PC-3 (cell line): ENCODE measurements around the gene GSG1L. TPM values are rescaled to one million over a fixed set of nuclear protein-coding genes. Genes with fewer than 3 reads are reported as not detected.

ENCODE experiments used
- ATAC-seq: fragments of 200-7000 bp; cut with Tn5 transposase; 2 replicates; pipeline ENCODE4 v1.9.1; 2020; ENCODE audit warnings: mild to moderate bottlenecking, moderate library complexity
- BruUV-seq: library from RNA; stranded (reverse); fragments of 400-500 nt; replicated peaks from 2 replicates; lab custom pipeline; 2021; lab: Mats Ljungman, UMichigan
- CTCF ChIA-PET: fragments of 300-600 bp; sonication (Branson Sonifier 250); formaldehyde crosslinking; loops from one replicate; lab custom pipeline; 2022; ENCODE audit warnings: antibody characterized with exemption; lab: Charles Lee
- POLR2A ChIA-PET: fragments of 300-600 bp; sonication (Branson Sonifier 250); formaldehyde crosslinking; loops from one replicate; lab custom pipeline; 2022; ENCODE audit warnings: antibody characterized with exemption; ENCODE audit not compliant: unreplicated experiment; lab: Charles Lee
- DNase-seq: peaks from one replicate; pipeline ENCODE4 v3.0.0-alpha.2; 2015
- H2AFZ ChIP-seq: fragments of 300-600 bp; sonication (generic); 2 replicates; pipeline ENCODE4 v1.6.0; 2016; ENCODE audit warnings: antibody characterized with exemption, low read length
- H3F3A ChIP-seq: fragments of 300-600 bp; sonication (generic); one replicate; pipeline ENCODE4 v1.6.0; 2017; ENCODE audit warnings: antibody characterized with exemption, low read length, control low read depth, mild to moderate bottlenecking; ENCODE audit not compliant: unreplicated experiment
- H3K27ac ChIP-seq: fragments of 300-600 bp; sonication (generic); 2 replicates; pipeline ENCODE4 v1.5.1; 2016; ENCODE audit warnings: mild to moderate bottlenecking, low read length
- H3K27me3 ChIP-seq: fragments of 300-600 bp; sonication (generic); 2 replicates; pipeline ENCODE4 v1.6.1; 2016; ENCODE audit warnings: low read length, mixed read lengths
- H3K36me3 ChIP-seq: fragments of 300-600 bp; sonication (generic); 2 replicates; pipeline ENCODE4 v1.6.1; 2016; ENCODE audit warnings: low read depth, mixed run types, low read length, mixed read lengths
- H3K4me1 ChIP-seq: fragments of 300-600 bp; sonication (generic); 2 replicates; pipeline ENCODE4 v1.5.1; 2016; ENCODE audit warnings: low read length; ENCODE audit not compliant: insufficient read depth
- H3K4me2 ChIP-seq: fragments of 300-600 bp; sonication (generic); 2 replicates; pipeline ENCODE4 v1.6.0; 2016; ENCODE audit warnings: low read length
- H3K4me3 ChIP-seq: fragments of 300-600 bp; sonication (generic); 2 replicates; pipeline ENCODE4 v1.5.1; 2016; ENCODE audit warnings: mild to moderate bottlenecking, low read length, mixed read lengths
- H3K79me2 ChIP-seq: fragments of 300-600 bp; sonication (generic); 2 replicates; pipeline ENCODE4 v1.6.1; 2017; ENCODE audit warnings: low read length, mixed read lengths
- H3K9ac ChIP-seq: fragments of 300-600 bp; sonication (generic); 2 replicates; pipeline ENCODE4 v1.6.0; 2016; ENCODE audit warnings: mild to moderate bottlenecking, low read length
- H3K9me2 ChIP-seq: fragments of 300-600 bp; sonication (generic); replicated peaks from 2 replicates; pipeline ENCODE4 v1.6.1; 2016; ENCODE audit warnings: mixed run types, low read length, mixed read lengths
- H3K9me3 ChIP-seq: fragments of 300-600 bp; sonication (generic); 2 replicates; pipeline ENCODE4 v1.6.1; 2016; ENCODE audit warnings: low read length, mixed read lengths
- H4K20me1 ChIP-seq: fragments of 300-600 bp; sonication (generic); 2 replicates; pipeline ENCODE4 v1.6.1; 2016; ENCODE audit warnings: low read length, mixed read lengths
- EZH2 ChIP-seq: fragments of 300-600 bp; sonication (generic); IDR thresholded peaks from one replicate; pipeline ENCODE4 v1.6.1; 2017; ENCODE audit warnings: antibody characterized with exemption, mild to moderate bottlenecking, low read length; ENCODE audit not compliant: unreplicated experiment
- EZH2phosphoT487 ChIP-seq: fragments of 300-600 bp; sonication (generic); IDR thresholded peaks from 2 replicates; pipeline ENCODE4 v1.6.1; 2018; ENCODE audit warnings: mild to moderate bottlenecking, antibody characterized with exemption, low read length, borderline replicate concordance
- intact Hi-C: fragments of 100-400 bp; cut with micrococcal nuclease; formaldehyde crosslinking; loops from 2 replicates; pipeline ENCODE4 v1.9.0; 2023
- total RNA-seq: library from RNA; depleted of rRNA; stranded (reverse); fragments of >200 nt; gene quantifications from 2 replicates; pipeline ENCODE4 v1.2.3, GENCODE V29; 2014
- TF ChIP-seq, protein P1 (sequence below): fragments of 300-600 bp; sonication (generic); conservative IDR thresholded peaks from 2 replicates; pipeline ENCODE4 v1.5.1; 2017; ENCODE audit warnings: antibody characterized with exemption, low read depth, mild to moderate bottlenecking, low read length

The GSG1L gene
- total RNA-seq, 1 experiment from 2014 or later, result not detected

DNA sequence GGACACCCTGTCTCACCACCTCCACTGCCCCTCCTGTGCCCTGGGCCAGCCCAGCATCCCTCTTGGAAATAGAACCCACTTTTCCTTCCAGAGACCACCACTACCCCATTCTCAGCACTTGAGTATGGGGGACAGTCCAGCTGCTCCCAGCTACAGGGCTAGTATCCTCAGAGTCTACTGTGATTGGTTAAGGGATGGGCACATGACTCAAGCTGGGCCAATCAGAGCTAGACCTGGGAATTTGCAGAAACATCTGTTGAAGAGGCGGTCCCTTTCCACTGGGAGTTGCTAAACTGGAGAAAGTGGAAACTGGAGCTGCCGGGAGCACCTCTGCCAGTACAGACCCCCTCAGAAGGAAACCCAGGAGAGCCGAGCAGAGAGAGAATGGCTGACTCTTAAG, 156.6 kb downstream of the GSG1L start:
- no peak overlapping the region for H3K27ac ChIP-seq
- peaks cover 19% of the 10 kb centered on the region for H3K27me3 ChIP-seq
- no peaks in the 10 kb centered on the region for H3K79me2 ChIP-seq
- no peaks in the 10 kb centered on the region for H3K4me1 ChIP-seq
- DNase-seq, result no peak
- no peak for ATAC-seq
- no peak overlapping the region for H2AFZ ChIP-seq
- no peak overlapping the region for H3K9ac ChIP-seq
- no peaks in the 10 kb centered on the region for H3K9me2 ChIP-seq
- no peaks in the 10 kb centered on the region for H3K9me3 ChIP-seq
- no peak overlapping the region for H3K4me2 ChIP-seq
- no peaks in the 10 kb centered on the region for H3F3A ChIP-seq
- ChIA-PET POLR2A (no interaction called here), CTCF (no interaction called here)
- H4K20me1 ChIP-seq, result no peaks in the 10 kb centered on the region
- intact Hi-C loops, result no loop called here
- no TSS peak for BruUV-seq
- H3K4me3 ChIP-seq, result no peak overlapping the region
- H3K36me3 ChIP-seq, result no peaks in the 10 kb centered on the region
- TF ChIP-seq, protein P1, sequence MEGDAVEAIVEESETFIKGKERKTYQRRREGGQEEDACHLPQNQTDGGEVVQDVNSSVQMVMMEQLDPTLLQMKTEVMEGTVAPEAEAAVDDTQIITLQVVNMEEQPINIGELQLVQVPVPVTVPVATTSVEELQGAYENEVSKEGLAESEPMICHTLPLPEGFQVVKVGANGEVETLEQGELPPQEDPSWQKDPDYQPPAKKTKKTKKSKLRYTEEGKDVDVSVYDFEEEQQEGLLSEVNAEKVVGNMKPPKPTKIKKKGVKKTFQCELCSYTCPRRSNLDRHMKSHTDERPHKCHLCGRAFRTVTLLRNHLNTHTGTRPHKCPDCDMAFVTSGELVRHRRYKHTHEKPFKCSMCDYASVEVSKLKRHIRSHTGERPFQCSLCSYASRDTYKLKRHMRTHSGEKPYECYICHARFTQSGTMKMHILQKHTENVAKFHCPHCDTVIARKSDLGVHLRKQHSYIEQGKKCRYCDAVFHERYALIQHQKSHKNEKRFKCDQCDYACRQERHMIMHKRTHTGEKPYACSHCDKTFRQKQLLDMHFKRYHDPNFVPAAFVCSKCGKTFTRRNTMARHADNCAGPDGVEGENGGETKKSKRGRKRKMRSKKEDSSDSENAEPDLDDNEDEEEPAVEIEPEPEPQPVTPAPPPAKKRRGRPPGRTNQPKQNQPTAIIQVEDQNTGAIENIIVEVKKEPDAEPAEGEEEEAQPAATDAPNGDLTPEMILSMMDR, result no peak
- no peak for TF ChIP-seq EZH2
- TF ChIP-seq EZH2phosphoT487, result no peak

DNA sequence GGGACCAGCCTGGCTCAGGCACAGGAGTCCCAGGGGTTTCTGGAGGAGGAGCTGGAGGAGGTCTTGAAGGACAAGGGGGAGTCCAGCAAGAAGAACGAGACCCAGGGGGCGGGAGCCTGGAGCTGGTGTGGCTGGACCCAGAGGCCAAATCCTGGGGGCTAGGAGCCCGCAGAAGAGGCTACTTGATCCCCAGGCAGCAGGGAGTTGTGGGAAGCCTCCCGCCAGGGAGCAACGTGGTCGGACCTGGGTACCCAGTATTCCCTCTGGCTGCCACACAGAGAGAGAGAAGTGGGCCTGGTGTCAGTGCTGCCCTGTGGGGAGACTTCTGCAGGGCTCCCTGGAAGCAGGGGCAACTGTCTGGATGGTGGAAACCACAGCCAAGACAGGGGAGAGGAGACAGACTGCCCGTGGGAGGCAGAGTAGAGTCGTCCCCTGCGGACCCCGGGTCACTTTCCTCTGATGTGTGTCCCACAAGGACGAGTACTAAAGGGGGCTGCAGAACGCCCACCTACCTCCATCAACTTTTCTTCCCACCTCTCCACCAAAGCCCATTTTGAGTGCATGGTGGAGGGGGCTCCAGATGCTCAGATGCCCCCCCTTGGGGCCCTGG, 160.4 kb downstream of the GSG1L start:
- DNase-seq (no peak), ATAC-seq (no peak)
- H3K4me2 ChIP-seq, result no peak overlapping the region
- no peak overlapping the region for H3K27ac ChIP-seq
- no peaks in the 10 kb centered on the region for H3K4me1 ChIP-seq
- POLR2A ChIA-PET, result no interaction called here
- no peaks in the 10 kb centered on the region for H3K9me3 ChIP-seq
- BruUV-seq, result no TSS peak
- no peaks in the 10 kb centered on the region for H3F3A ChIP-seq
- no peaks in the 10 kb centered on the region for H4K20me1 ChIP-seq
- intact Hi-C loops, result no loop called here
- no peak overlapping the region for H3K9ac ChIP-seq
- TF ChIP-seq EZH2phosphoT487, result no peak
- H3K36me3 ChIP-seq, result no peaks in the 10 kb centered on the region
- peaks cover 27% of the 10 kb centered on the region for H3K27me3 ChIP-seq
- no peak overlapping the region for H3K4me3 ChIP-seq
- no peak overlapping the region for H2AFZ ChIP-seq
- no peaks in the 10 kb centered on the region for H3K9me2 ChIP-seq
- CTCF ChIA-PET, result no interaction called here
- H3K79me2 ChIP-seq, result no peaks in the 10 kb centered on the region

DNA sequence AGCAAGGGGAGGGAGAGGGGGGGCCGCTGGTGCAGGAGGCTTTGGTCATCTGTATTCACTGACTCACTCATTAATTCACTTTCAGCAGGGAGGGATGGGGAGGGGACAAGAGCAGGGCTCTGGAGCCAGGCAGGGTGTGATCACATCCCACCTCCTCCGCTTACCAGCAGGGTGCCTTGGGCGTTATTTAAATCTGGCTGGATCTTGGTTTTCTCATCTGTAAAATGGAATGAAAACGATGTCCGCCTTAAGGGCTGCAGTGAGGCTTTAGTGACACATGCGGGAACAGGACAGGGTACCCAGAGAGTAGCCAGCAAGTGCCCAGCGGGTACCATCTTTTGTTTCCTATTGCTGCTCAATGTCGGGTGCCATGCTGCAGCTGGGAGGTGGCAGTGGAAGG, 161.0 kb downstream of the GSG1L start:
- ChIA-PET CTCF (no interaction called here), POLR2A (no interaction called here)
- no peaks in the 10 kb centered on the region for H3F3A ChIP-seq
- ATAC-seq (no peak), DNase-seq (no peak)
- peaks cover 27% of the 10 kb centered on the region for H3K27me3 ChIP-seq
- intact Hi-C loops, result no loop called here
- H3K4me2 ChIP-seq, result no peak overlapping the region
- no peaks in the 10 kb centered on the region for H3K79me2 ChIP-seq
- no TSS peak for BruUV-seq
- H3K9me2 ChIP-seq, result no peaks in the 10 kb centered on the region
- H3K27ac ChIP-seq, result no peak overlapping the region
- no peak overlapping the region for H3K4me3 ChIP-seq
- H2AFZ ChIP-seq, result no peak overlapping the region
- H3K9me3 ChIP-seq, result no peaks in the 10 kb centered on the region
- H4K20me1 ChIP-seq, result no peaks in the 10 kb centered on the region
- H3K36me3 ChIP-seq, result no peaks in the 10 kb centered on the region
- TF ChIP-seq EZH2 (no peak), EZH2phosphoT487 (no peak)
- TF ChIP-seq, protein P1, result no peak
- no peaks in the 10 kb centered on the region for H3K4me1 ChIP-seq
- no peak overlapping the region for H3K9ac ChIP-seq
